Endothelial cell of umbilical vein (primary cell): ENCODE data around the gene COL23A1.

Experiments
- CTCF ChIP-seq, 2 donors: IDR thresholded peaks; 1 replicate in 1 of 2; 2 replicates in 1 of 2; pipeline ENCODE4 v1.5.1; 2011; ENCODE audit warnings: low read length in 2 of 2, mild to moderate bottlenecking in 2 of 2, moderate library complexity in 2 of 2, control low read depth in 1 of 2, inconsistent platforms in 1 of 2, low read depth in 1 of 2; ENCODE audit not compliant: insufficient read depth in 1 of 2; ENCODE audit errors: extremely low read depth in 1 of 2
- EZH2 ChIP-seq: IDR thresholded peaks from 2 replicates; pipeline ENCODE4 v1.6.1; 2012; ENCODE audit warnings: borderline replicate concordance, low read depth, mild to moderate bottlenecking, moderate library complexity, low read length, inconsistent platforms; ENCODE audit not compliant: severe bottlenecking
- FOS ChIP-seq: IDR thresholded peaks from 2 replicates; pipeline ENCODE4 v1.6.1; 2011; ENCODE audit warnings: mild to moderate bottlenecking, low read length, moderate library complexity, borderline replicate concordance; ENCODE audit not compliant: insufficient read depth
- JUN ChIP-seq: IDR thresholded peaks from 2 replicates; pipeline ENCODE4 v1.6.1; 2011; ENCODE audit warnings: borderline replicate concordance, low read depth; ENCODE audit not compliant: insufficient read length, insufficient read depth
- MAX ChIP-seq: IDR thresholded peaks from 2 replicates; pipeline ENCODE4 v1.6.1; 2011; ENCODE audit not compliant: insufficient read depth, insufficient read length
- MYC ChIP-seq: IDR thresholded peaks from one replicate; pipeline ENCODE4 v1.6.1; 2011; ENCODE audit warnings: mild to moderate bottlenecking, low read depth, low read length
- POLR2A ChIP-seq: IDR thresholded peaks from 2 replicates; pipeline ENCODE4 v1.6.1; 2012; ENCODE audit warnings: low read depth, mild to moderate bottlenecking, control low read depth, low read length
- POLR2AphosphoS5 ChIP-seq: IDR thresholded peaks from 2 replicates; pipeline ENCODE4 v1.6.1; 2012; ENCODE audit warnings: low read depth, mild to moderate bottlenecking, control low read depth, low read length, moderate library complexity; ENCODE audit not compliant: insufficient read depth

GRCh38 chr5:178343306-178343705, 246.9 kb downstream of the COL23A1 start:
- TF ChIP-seq CTCF (IDR thresholded peaks at IDR 0.05; ENCODE audit: extremely low read depth in 1 of 2, insufficient read depth in 1 of 2, low read depth in 1 of 2, low read length in 2 of 2) (no peak), EZH2 (no peak), MAX (no peak), POLR2A (no peak), JUN (no peak), POLR2AphosphoS5 (no peak), MYC (no peak), FOS (no peak)
